Germinal center (tissue), 1 donor: ENCODE results near the gene CCDC157.

ENCODE experiments used
- DNase-seq: peaks from one replicate; pipeline ENCODE4 v3.0.0; 2012; ENCODE audit warnings: mixed read lengths, low spot score

CCDC157 gene

GRCh38 chr22:30357650-30358215 lies 926 bp downstream of the CCDC157 start:
- no peak for DNase-seq

GRCh38 chr22:30358541-30358940 lies 1.7 kb downstream of the CCDC157 start:
- no peak for DNase-seq

GRCh38 chr22:30361916-30362650 lies 5.3 kb downstream of the CCDC157 start:
- no peak for DNase-seq

DNA sequence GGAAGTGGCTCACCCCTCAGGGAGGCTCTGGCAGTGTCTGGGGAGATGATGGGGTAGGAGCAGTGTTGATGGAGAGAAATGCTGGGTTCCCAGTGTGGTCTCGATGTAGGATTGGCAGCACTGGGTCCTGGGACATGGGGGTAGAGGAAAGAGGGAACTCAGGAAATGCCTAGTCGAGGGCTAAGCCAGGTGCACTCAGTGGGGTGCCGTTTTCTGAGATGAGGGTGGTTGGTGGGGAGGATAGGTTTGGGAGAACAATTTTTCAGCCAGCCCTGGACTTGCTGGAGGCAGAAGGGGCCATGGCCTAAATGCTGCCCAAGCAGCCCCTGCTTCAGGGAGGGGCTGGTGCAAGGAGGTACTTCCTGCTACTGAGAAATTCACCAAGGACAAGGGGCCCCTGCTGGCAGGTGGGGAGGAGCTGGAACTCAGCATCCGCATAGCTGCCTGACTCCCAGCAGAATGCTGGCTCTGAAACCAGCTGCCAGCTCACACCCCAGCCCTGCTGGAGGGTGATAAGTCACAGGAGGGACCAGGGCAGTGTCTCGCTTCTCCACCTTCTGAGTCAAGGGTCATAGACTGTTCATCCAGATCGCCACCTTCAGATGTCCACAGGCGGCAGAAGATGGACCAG lies 6.0 kb downstream of the CCDC157 start:
- DNase-seq: no peak

DNA sequence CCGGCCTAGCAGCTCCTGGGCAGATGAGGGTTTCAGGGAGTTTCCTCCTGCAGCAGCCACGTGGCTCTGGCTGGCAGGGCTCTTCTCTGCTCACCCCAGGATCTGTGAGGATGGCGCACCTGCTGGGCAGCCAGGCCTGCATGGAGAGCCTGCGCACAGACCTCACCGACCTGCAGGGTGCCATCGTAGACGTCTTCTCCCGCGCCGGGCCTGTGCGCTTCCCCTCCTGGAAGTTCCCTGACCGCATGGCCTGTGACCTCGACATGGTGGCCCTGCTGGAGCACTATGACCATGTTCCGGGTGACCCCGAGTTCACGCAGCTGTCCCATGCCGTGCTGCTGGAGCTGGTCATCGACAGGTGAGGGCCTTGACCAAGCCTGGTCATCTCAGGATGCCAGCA lies 9.1 kb downstream of the CCDC157 start:
- DNase-seq: no peak

DNA sequence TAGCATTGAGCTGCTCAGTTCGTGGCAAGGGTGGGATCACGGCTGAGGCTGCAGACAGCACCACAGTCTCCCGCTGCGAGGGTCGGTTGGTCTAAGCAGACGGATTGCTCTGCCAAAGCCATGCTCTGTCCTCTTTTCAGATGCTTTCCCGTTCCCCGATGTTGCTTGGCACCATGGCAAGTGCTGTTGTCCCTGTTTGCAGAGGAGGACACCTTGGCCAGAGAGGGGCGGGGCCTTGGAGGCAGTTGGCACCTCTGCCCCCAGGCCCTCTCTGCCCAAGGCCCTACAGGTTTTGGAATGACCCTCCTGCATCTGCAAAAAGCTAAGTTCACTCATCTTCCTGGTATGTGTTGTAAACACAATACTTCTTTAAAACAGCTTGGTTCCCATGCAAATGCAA lies 11.6 kb downstream of the CCDC157 start:
- DNase-seq: no peak

DNA sequence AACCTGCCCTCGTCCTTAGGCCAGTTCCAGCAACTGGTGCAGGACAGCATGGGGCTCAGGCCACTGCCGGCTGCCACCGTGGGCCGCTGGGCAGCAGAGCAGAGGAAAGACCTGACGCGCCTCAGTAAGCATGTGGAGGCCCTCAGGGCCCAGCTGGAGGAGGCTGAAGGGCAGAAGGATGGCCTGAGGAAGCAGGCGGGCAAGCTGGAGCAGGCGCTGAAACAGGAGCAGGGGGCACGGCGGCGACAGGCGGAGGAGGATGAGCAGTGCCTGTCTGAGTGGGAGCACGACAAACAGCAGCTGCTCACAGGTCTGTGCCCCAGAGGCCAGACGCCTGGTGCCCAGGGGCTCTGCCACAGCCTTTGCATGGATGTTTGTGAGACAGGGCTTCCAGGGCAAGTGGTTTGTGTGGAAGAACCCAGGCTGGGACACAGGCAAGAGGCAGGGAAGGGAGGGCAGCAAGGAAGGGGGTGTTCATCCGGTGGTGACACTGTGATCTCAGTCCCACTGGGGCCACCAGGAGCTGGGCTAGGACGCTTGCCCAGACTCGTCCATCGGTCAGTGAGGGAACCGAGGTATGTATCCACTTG lies 13.9 kb downstream of the CCDC157 start:
- no peak for DNase-seq

- no peak for DNase-seq
Measured at GRCh38 chr22:30371321-30371720, 14.5 kb downstream of the CCDC157 start.

DNA sequence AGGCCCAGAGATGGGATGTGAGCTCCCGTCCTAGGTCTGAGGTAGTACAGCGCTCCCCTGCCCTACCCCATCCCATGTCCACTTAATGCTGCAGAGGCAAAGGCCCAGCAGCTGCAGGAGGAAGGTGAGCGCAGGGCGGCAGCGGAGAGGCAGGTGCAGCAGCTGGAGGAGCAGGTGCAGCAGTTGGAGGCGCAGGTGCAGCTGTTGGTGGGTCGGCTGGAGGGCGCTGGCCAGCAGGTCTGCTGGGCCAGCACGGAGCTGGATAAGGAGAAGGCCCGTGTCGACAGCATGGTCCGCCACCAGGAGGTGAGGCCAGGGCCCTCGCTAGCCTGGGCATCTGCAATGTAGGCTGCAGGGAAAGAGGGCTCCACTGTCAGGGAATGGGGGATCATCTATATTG lies 15.2 kb downstream of the CCDC157 start:
- no peak for DNase-seq

- DNase-seq: no peak
Measured at GRCh38 chr22:30372915-30373314, 16.1 kb downstream of the CCDC157 start.

DNA sequence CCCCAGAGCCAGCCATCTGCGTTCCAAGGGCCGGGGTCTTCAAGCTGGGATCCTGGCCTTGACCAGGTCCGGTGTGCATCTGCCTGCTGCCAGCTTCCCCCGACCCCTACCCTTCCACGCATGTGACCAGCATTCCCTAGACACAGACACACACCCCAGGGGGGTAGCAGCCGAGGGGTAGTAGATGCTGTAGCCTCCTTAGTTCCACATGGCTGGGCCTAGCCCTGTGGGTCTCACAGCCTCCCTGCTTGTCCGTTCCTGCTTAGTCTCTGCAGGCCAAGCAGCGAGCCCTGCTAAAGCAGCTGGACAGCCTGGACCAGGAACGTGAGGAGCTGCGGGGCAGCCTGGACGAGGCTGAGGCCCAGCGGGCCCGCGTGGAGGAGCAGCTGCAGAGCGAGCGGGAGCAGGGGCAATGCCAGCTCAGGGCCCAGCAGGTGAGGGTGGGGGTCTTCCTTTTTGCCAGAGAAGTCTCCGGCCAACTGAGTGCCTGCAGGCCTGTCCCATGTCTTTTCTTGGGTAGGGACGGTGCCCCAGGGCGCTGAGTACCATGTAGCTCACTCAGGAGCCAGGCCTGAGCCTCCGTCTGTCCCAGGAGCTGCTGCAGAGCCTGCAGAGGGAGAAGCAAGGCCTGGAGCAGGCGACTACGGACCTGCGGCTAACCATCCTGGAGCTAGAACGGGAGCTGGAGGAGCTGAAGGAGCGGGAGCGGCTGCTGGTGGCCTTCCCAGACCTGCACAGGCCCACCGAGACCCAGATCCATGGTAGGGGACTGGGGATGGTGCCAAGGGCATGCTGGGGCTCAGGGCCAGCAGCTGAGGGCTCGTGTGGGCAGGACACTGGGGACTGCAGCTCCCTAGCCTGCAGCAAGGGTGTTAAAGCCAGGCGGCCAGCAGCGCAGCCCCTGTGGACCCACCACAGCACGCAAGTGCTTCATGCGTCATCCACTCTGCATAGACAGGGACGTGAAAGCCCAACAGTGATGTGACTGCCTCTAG lies 16.8 kb downstream of the CCDC157 start:
- DNase-seq: no peak

DNA sequence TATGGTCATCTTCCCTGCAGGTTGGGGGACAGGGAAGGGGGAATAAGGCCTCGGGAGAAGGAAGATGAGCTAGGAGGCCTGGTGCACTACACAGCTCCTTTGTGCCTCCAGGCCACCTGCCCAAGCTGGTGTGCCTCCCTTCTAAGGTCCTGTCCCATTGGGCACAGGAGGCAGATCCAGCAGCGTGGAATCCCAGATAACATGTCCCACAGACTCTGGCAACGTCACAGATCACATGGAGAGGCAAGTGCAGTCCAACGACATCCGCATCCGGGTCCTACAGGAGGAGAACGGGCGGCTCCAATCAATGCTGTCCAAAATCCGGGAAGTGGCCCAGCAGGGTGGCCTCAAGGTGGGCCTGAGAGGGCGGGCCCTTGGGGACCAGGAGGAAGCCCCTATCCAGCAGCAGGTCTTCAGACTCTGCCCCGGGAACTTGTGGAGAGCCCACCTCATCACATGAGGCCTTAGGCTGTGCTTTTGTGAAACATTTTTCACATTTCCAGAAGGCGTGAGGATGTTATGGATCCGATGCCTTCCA lies 18.6 kb downstream of the CCDC157 start:
- no peak for DNase-seq

DNA sequence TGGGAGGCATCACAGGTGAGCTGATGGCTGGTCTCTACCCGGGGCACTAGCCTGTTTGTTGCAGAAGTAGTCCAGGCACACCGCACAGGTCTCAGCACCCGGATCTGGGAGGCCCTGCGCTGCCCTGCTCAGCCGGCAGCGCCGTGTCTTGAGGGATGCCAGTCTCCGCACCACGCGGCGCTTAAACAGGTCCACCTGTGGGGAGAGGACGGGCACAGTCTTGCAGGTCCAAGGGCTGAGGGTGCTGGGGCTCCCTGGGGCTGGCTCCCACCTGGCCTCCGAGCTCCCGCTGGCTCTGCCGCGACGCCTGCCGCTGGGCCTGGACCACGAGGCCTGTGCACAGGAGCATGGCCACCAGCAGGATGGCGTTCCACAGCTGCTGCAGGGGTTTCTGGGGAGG lies 23.2 kb downstream of the CCDC157 start:
- DNase-seq: no peak

DNA sequence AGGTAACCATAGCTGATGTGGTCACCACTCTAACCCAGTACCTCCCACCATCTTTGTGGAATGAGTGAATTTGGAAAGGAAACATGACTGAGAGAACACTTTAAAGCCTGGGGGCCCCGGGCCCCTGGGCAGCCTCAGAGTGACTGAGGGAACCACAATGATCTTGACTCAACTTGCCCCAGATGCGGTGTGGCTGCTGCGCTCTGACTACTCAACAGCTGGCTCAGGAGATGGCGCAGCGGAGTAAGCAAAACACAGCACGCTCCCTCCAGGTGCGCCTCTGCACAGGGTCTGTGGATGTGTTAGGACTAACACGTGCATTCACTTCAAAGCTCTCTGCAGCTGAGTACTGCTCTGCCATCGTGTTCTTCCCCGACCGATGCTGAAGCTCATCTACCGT lies 24.5 kb downstream of the CCDC157 start:
- DNase-seq: no peak

DNA sequence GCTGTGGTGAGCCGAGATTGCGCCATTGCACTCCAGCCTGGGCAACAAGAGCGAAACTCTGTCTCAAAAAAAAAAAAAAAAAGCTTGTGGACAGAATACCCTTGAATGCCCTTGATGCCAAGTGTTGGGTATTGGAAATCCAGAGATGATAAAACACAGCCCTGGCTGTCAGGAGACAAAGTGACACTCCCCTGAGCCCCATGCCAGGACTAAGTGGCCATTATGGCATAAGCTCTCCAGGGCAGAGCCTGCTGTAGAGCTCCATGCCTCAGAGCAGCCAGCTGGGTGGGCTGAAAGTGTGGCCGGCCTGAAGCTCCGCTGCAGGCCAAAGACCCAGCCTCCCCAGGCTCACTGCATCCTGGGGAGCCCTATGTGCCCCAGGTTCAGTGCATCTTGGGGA lies 25.5 kb downstream of the CCDC157 start:
- no peak for DNase-seq

DNA sequence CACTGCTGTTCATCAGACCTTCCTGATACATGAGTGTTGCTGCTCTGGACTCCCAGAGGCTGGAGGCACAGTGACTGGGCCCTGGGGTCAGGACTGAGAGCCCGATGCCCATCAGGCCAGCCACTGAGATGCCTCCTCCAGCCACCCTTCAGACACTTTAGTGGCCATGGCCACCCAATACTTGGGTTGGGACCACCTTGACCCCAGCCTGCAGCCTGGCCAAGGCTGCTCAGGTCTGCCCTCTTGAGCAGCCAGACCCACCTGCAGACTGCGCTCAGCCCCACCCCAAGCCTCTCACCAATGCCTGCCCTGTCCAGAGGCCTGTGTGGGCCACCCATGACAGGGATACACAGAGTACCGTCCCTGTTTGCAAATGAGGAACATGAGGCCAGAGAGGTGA lies 26.3 kb downstream of the CCDC157 start:
- DNase-seq: no peak

GRCh38 chr22:30385942-30386341 lies 29.1 kb downstream of the CCDC157 start:
- no peak for DNase-seq

DNA sequence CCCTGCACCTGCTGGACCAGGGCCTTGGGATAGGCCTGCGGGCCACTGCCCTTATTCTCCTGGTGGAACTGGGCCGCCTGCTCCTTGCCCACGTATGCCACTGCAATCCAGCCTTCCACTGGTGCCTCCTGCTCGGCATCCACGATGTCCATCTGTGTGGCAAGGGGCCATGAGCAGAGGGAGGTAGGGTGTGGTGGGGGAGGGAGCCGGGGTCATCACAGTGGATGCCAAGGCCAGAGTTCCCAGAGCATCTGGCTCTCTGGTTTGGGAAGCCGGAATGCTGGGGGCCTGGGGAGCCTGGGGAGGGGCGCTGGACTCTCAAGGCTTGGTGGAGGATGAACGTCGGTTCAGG lies 29.8 kb downstream of the CCDC157 start:
- DNase-seq: no peak

DNA sequence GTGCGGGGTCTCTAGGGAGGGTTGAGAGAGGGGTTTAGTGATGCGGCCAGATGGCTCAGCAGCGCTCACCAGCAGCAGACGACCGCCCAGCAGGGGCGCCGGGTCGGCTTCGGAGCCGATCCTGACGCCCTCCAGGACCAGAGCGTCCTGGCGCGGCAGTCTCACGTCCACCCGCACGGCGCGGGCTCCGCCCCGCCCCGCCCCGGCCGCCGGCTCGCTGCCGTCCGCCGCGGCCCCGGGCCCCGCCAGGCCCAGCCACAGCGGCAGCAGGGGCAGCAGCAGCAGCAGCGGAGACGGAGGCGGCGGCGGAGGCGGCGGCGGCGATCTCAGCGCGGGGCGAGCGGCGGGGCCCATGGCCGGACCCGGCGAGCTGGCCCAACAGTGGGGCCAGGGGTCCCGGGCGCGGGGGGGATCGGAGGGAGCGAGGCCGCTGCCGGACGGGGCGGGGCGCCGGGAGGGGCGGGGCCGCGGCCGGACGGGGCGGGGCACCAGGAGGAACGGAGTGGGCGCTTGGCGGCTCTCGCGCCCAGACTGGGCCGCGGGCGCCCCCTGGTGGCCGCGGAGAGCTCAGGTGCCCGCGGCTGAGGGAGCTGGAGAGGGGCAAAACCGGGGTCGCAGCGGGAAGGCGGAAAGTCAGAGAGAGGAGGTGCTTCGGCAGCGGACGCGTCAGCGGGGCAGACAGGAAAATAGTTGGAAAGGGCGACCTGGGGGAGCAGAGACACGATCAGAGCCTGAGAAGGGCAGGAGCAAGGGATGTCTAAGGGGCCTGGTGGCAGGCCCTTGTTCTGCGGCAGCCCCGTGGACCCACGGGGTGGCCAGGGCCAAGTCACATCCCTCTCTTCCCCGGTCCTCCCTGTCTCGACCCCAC lies 30.4 kb downstream of the CCDC157 start, which contains the start of gene RNF215:
Gene RNF215, minus strand, starts transcription at position 452 of the 868 bp plus-strand sequence. Its CDS starts 98 bp downstream, at position 354.
- DNase-seq: peak; percentile 93

DNA sequence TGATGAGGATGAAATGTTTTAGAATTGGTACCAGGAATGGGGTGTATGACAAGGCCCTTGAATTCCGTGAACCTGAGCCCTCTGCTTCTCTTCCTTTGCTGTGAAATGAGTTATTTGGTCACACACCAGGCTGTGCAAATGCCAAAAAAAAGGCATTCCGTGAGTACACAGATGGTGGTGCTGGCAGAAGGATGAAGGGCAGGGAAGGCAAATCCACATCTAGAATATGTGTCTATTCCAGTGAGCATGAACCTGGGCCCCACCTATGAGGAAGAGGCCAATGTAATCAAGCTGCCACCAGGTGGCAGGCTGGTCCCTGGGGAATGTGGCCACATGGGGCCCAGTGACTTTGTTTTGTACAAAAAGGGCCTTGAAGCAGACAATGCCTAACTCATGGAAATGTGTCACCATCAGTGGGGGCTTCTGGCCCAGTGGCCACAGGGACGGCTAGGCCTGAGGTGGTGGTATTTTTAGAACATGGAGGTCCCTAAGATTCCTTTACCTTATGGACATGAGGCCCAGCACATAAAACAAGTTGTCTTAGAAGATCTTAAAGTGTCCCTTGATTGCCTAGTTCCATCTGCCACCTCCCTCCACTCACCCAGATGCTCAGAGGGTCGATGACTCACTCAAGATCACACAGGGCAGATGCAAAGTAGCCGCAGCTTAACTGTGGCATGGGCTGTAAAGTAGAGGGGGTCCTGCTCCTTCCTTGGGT lies 34.3 kb downstream of the CCDC157 start:
- DNase-seq: peak; percentile 85
